Neural cell (in vitro differentiated cells): Measurements from ENCODE around the gene ANTXR1. TPM values are rescaled to one million over a fixed set of nuclear protein-coding genes. Genes with fewer than 3 reads are reported as not detected.

Experiments
- H2AFZ ChIP-seq: fragments of 200-600, 300-800 bp; sonication (generic), shearing (Covaris generic); 2 replicates; pipeline ENCODE4 v1.6.0; 2014; ENCODE audit warnings: low read depth, mild to moderate bottlenecking, antibody characterized with exemption, low read length, moderate library complexity
- H3F3A ChIP-seq: fragments of 200-600 bp; shearing (Covaris generic); 2 replicates; pipeline ENCODE4 v1.6.1; 2016; ENCODE audit warnings: mild to moderate bottlenecking, moderate library complexity, mixed read lengths, antibody characterized with exemption, low read length; ENCODE audit not compliant: insufficient read depth, poor library complexity, severe bottlenecking
- H3K27ac ChIP-seq: fragments of 200-600, 300-800 bp; sonication (generic), shearing (Covaris generic); 2 replicates; pipeline ENCODE4 v1.5.1; 2014; ENCODE audit warnings: mild to moderate bottlenecking, low read length, moderate library complexity
- H3K27me3 ChIP-seq: fragments of 300-800, 200-600 bp; sonication (generic), shearing (Covaris generic); 2 replicates; pipeline ENCODE4 v1.6.0; 2014; ENCODE audit warnings: mild to moderate bottlenecking, low read depth, low read length, moderate library complexity; ENCODE audit not compliant: insufficient read depth
- H3K36me3 ChIP-seq: fragments of 300-800, 200-600 bp; sonication (generic), shearing (Covaris generic); 2 replicates; pipeline ENCODE4 v1.5.1; 2014; ENCODE audit warnings: mild to moderate bottlenecking, antibody characterized with exemption, low read length, moderate library complexity; ENCODE audit not compliant: insufficient read depth
- H3K4me2 ChIP-seq: fragments of 300-800, 200-600 bp; sonication (generic), shearing (Covaris generic); 2 replicates; pipeline ENCODE4 v1.6.0; 2014; ENCODE audit warnings: mild to moderate bottlenecking, low read length
- H3K4me3 ChIP-seq: fragments of 300-800, 200-600 bp; sonication (generic), shearing (Covaris generic); 2 replicates; pipeline ENCODE4 v1.5.1; 2014; ENCODE audit warnings: mild to moderate bottlenecking, low read length, moderate library complexity
- H3K79me2 ChIP-seq: fragments of 200-600 bp; shearing (Covaris generic); replicated peaks from 2 replicates; pipeline ENCODE4 v1.6.0; 2014; ENCODE audit warnings: mild to moderate bottlenecking, low read length, moderate library complexity; ENCODE audit not compliant: insufficient read depth
- H3K9ac ChIP-seq: fragments of 300-800, 200-600 bp; sonication (generic), shearing (Covaris generic); 2 replicates; pipeline ENCODE4 v1.6.1; 2016; ENCODE audit warnings: mild to moderate bottlenecking, low read length, mixed read lengths
- H3K9me2 ChIP-seq: fragments of 200-600 bp; shearing (Covaris generic); 2 replicates; pipeline ENCODE4 v1.6.1; 2016; ENCODE audit warnings: mild to moderate bottlenecking, low read length, mixed read lengths; ENCODE audit not compliant: insufficient read depth
- H3K9me3 ChIP-seq: fragments of 200-600, 300-800 bp; sonication (generic), shearing (Covaris generic); 2 replicates; pipeline ENCODE4 v1.6.1; 2016; ENCODE audit warnings: mild to moderate bottlenecking, mixed run types, low read length, moderate library complexity, mixed read lengths
- H4K20me1 ChIP-seq: fragments of 200-600 bp; shearing (Covaris generic); 2 replicates; pipeline ENCODE4 v1.6.1; 2016; ENCODE audit warnings: mild to moderate bottlenecking, mixed run types; ENCODE audit not compliant: insufficient read depth
- EP300 ChIP-seq: fragments of 450-650 bp; conservative IDR thresholded peaks from 2 replicates; pipeline ENCODE4 v1.6.1; 2014; ENCODE audit warnings: antibody characterized with exemption, mild to moderate bottlenecking, moderate library complexity; ENCODE audit not compliant: poor library complexity, severe bottlenecking
- EZH2 ChIP-seq: fragments of 200-600, 300-800 bp; shearing (Covaris generic), sonication (generic); IDR thresholded peaks from 2 replicates; pipeline ENCODE4 v1.6.1; 2014; ENCODE audit warnings: antibody characterized with exemption, low read length, borderline replicate concordance, mild to moderate bottlenecking; ENCODE audit not compliant: insufficient read depth, poor library complexity, severe bottlenecking
- MXI1 ChIP-seq: fragments of 450-650 bp; conservative IDR thresholded peaks from 2 replicates; pipeline ENCODE4 v1.6.1; 2014; ENCODE audit warnings: antibody characterized with exemption, mild to moderate bottlenecking; ENCODE audit not compliant: poor library complexity, severe bottlenecking
- POLR2AphosphoS5 ChIP-seq: IDR thresholded peaks from 2 replicates; pipeline ENCODE4 v1.6.1; 2012
- RAD21 ChIP-seq: fragments of 450-650 bp; conservative IDR thresholded peaks from 2 replicates; pipeline ENCODE4 v1.6.1; 2014; ENCODE audit warnings: antibody characterized with exemption, mild to moderate bottlenecking, moderate library complexity
- SMC3 ChIP-seq: fragments of 450-650 bp; conservative IDR thresholded peaks from 2 replicates; pipeline ENCODE4 v1.6.1; 2014; ENCODE audit warnings: antibody characterized with exemption, mild to moderate bottlenecking, moderate library complexity; ENCODE audit not compliant: poor library complexity
- TAF1 ChIP-seq: IDR thresholded peaks from 2 replicates; pipeline ENCODE4 v1.6.1; 2012; ENCODE audit warnings: low read depth
- polyA plus RNA-seq: library from polyadenylated mRNA; depleted of rRNA; stranded (reverse); fragments of >200 nt; gene quantifications from 2 replicates; pipeline ENCODE4 v1.2.3, GENCODE V29; 2014
- TF ChIP-seq, protein P1 (sequence below): IDR thresholded peaks from 2 replicates; pipeline ENCODE4 v1.6.1; 2012; ENCODE audit warnings: borderline replicate concordance
- TF ChIP-seq, protein P2 (sequence below): fragments of 450-650 bp; IDR thresholded peaks from 2 replicates; pipeline ENCODE4 v1.5.1; 2014; ENCODE audit warnings: antibody characterized with exemption, mild to moderate bottlenecking, moderate library complexity; ENCODE audit not compliant: poor library complexity, severe bottlenecking

Gene ANTXR1
- polyA plus RNA-seq, 1 donor from 2014 or later: 4.9 TPM

DNA sequence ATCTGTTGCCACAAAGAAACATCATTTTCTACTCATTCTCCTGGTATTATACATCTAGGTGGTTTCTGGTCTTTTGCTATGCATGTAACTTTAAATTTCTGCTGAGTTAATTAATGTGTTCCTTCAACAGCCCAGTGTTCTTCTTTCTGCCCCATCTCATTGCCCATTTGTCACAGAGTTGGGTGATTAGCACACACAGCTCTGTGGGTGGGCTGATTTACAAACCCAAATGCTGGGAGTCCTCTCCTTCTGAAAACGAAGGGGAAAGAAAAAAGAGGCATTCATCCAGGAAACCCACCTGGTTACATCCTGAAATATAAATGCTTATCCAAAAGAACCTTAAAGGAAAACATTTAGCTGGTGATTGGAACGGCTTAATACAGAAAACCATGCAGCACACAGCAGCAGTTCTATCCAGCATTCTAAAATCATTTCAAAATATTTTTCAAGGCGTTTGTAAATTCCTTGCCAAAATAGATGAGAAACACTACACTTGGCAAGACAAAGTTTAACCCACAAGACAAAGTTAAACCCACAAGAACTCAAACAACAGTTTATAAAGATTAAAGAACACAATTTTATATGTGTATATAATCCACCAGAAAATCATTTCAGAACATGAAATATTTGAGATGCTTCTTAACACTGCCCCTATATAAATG is 177.9 kb downstream of the ANTXR1 start:
- no peak for TF ChIP-seq SMC3
- no peak for TF ChIP-seq RAD21
- TF ChIP-seq POLR2AphosphoS5: no peak
- TF ChIP-seq, protein P1, sequence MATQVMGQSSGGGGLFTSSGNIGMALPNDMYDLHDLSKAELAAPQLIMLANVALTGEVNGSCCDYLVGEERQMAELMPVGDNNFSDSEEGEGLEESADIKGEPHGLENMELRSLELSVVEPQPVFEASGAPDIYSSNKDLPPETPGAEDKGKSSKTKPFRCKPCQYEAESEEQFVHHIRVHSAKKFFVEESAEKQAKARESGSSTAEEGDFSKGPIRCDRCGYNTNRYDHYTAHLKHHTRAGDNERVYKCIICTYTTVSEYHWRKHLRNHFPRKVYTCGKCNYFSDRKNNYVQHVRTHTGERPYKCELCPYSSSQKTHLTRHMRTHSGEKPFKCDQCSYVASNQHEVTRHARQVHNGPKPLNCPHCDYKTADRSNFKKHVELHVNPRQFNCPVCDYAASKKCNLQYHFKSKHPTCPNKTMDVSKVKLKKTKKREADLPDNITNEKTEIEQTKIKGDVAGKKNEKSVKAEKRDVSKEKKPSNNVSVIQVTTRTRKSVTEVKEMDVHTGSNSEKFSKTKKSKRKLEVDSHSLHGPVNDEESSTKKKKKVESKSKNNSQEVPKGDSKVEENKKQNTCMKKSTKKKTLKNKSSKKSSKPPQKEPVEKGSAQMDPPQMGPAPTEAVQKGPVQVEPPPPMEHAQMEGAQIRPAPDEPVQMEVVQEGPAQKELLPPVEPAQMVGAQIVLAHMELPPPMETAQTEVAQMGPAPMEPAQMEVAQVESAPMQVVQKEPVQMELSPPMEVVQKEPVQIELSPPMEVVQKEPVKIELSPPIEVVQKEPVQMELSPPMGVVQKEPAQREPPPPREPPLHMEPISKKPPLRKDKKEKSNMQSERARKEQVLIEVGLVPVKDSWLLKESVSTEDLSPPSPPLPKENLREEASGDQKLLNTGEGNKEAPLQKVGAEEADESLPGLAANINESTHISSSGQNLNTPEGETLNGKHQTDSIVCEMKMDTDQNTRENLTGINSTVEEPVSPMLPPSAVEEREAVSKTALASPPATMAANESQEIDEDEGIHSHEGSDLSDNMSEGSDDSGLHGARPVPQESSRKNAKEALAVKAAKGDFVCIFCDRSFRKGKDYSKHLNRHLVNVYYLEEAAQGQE: no peak
- no peak for TF ChIP-seq EZH2
- no peak for TF ChIP-seq MXI1
- TF ChIP-seq, protein P2, sequence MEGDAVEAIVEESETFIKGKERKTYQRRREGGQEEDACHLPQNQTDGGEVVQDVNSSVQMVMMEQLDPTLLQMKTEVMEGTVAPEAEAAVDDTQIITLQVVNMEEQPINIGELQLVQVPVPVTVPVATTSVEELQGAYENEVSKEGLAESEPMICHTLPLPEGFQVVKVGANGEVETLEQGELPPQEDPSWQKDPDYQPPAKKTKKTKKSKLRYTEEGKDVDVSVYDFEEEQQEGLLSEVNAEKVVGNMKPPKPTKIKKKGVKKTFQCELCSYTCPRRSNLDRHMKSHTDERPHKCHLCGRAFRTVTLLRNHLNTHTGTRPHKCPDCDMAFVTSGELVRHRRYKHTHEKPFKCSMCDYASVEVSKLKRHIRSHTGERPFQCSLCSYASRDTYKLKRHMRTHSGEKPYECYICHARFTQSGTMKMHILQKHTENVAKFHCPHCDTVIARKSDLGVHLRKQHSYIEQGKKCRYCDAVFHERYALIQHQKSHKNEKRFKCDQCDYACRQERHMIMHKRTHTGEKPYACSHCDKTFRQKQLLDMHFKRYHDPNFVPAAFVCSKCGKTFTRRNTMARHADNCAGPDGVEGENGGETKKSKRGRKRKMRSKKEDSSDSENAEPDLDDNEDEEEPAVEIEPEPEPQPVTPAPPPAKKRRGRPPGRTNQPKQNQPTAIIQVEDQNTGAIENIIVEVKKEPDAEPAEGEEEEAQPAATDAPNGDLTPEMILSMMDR: no peak
- TF ChIP-seq EP300: no peak
- no peak for TF ChIP-seq TAF1
- no peaks in the 10 kb centered on the region for H3K9me3 ChIP-seq
- no peaks in the 10 kb centered on the region for H3K36me3 ChIP-seq
- no peak overlapping the region for H3K9ac ChIP-seq
- no peaks in the 10 kb centered on the region for H3F3A ChIP-seq
- H3K79me2 ChIP-seq: no peaks in the 10 kb centered on the region
- H3K4me3 ChIP-seq: no peak overlapping the region
- H3K4me2 ChIP-seq: no peak overlapping the region
- H2AFZ ChIP-seq: no peak overlapping the region
- H4K20me1 ChIP-seq: no peaks in the 10 kb centered on the region
- H3K27me3 ChIP-seq: no peaks in the 10 kb centered on the region
- H3K9me2 ChIP-seq: no peaks in the 10 kb centered on the region
- H3K27ac ChIP-seq: no peak overlapping the region

DNA sequence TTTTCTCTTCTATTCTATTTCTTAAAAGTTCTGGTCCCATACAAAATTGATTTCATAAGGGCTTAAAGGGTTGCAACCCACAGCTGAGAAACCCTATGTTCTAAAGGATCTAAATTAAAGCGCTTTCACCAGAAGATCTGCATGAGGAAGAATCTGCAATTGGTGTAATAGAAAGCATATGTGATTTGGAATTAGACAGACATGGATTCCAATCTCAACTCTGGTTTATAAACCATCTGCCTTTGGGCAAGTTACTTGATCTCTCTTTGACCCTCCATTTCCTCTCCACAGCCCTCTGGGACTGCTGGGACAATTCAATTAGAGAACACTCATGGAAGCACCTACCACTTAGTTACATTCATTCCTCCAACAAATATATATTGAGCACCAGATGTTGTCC is 178.7 kb downstream of the ANTXR1 start:
- Histone ChIP-seq H3K27ac (no peak overlapping the region), H3K79me2 (no peaks in the 10 kb centered on the region), H3K36me3 (no peaks in the 10 kb centered on the region), H3K9me3 (no peaks in the 10 kb centered on the region), H3K9ac (no peak overlapping the region), H3K27me3 (no peaks in the 10 kb centered on the region), H3K4me2 (no peak overlapping the region), H2AFZ (no peak overlapping the region), H3F3A (no peaks in the 10 kb centered on the region), H3K9me2 (no peaks in the 10 kb centered on the region), H3K4me3 (no peak overlapping the region), H4K20me1 (no peaks in the 10 kb centered on the region)
- TF ChIP-seq RAD21 (no peak), TAF1 (no peak), SMC3 (no peak), POLR2AphosphoS5 (no peak), EP300 (no peak), EZH2 (no peak), MXI1 (no peak)
- TF ChIP-seq, protein P2: no peak
- TF ChIP-seq, protein P1: no peak
